GM21526 (cell line): ENCODE measurements around the gene LOXHD1.

ENCODE experiments used
- ATAC-seq: cut with Tn5 transposase; IDR thresholded peaks from one replicate; pipeline ENCODE4 v1.9.1; 2021; ENCODE audit warnings: moderate library complexity; ENCODE audit not compliant: unreplicated experiment, low FRiP score

Gene LOXHD1, protein sequence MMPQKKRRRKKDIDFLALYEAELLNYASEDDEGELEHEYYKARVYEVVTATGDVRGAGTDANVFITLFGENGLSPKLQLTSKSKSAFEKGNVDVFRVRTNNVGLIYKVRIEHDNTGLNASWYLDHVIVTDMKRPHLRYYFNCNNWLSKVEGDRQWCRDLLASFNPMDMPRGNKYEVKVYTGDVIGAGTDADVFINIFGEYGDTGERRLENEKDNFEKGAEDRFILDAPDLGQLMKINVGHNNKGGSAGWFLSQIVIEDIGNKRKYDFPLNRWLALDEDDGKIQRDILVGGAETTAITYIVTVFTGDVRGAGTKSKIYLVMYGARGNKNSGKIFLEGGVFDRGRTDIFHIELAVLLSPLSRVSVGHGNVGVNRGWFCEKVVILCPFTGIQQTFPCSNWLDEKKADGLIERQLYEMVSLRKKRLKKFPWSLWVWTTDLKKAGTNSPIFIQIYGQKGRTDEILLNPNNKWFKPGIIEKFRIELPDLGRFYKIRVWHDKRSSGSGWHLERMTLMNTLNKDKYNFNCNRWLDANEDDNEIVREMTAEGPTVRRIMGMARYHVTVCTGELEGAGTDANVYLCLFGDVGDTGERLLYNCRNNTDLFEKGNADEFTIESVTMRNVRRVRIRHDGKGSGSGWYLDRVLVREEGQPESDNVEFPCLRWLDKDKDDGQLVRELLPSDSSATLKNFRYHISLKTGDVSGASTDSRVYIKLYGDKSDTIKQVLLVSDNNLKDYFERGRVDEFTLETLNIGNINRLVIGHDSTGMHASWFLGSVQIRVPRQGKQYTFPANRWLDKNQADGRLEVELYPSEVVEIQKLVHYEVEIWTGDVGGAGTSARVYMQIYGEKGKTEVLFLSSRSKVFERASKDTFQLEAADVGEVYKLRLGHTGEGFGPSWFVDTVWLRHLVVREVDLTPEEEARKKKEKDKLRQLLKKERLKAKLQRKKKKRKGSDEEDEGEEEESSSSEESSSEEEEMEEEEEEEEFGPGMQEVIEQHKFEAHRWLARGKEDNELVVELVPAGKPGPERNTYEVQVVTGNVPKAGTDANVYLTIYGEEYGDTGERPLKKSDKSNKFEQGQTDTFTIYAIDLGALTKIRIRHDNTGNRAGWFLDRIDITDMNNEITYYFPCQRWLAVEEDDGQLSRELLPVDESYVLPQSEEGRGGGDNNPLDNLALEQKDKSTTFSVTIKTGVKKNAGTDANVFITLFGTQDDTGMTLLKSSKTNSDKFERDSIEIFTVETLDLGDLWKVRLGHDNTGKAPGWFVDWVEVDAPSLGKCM (N-terminal part only)

GRCh38 chr18:46657115-46657955 lies at the start of gene LOXHD1:
LOXHD1 (minus strand) TSS chr18:46657220; CDS start chr18:46657033, 187 bp downstream.
- no peak for ATAC-seq

DNA sequence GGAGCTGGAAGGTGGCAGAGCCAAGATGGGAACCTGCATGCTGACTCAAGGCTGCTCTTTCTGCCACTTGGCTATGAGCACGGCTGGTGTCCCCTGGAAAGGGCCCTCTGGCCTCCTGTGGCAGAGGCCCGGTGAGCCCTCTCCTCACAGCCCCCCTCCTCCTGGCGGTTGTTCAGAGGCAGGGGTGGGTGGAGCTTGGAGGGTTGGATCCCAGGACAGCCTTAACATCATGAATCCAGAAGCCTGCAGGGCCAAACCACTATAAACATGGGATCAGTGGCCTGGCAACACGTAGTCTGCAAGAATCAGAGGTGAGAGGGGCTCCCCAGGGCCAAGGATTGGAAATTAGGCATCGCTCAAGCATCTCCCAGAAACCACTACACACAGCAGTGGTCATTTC lies 48.5 kb upstream of the LOXHD1 start:
- ATAC-seq: no peak

- no peak for ATAC-seq
Observed at GRCh38 chr18:46704816-46705215, 47.8 kb upstream of the LOXHD1 start.

DNA sequence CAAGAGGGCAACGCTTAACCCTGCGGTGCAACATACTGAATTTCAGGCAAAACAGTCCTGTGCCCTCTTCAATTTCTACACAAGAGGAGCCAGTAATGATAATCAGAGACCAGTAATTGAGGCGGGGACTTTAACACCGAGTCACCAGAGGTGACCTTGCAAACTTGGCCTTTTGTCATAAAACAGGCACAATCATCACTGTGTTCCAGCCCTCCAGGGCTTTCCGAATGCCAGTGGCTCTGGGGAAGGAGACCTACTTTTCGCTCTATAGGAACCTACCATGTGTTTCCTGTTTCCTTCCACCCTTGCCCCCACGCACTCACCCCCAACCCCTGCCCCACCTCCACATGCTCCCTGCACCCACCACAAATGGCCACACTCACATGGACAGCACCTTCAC lies 47.2 kb upstream of the LOXHD1 start:
- no peak for ATAC-seq

- ATAC-seq: no peak
Observed at GRCh38 chr18:46702471-46702870, 45.5 kb upstream of the LOXHD1 start.

- ATAC-seq: no peak
Observed at GRCh38 chr18:46700066-46700824, 43.2 kb upstream of the LOXHD1 start.

DNA sequence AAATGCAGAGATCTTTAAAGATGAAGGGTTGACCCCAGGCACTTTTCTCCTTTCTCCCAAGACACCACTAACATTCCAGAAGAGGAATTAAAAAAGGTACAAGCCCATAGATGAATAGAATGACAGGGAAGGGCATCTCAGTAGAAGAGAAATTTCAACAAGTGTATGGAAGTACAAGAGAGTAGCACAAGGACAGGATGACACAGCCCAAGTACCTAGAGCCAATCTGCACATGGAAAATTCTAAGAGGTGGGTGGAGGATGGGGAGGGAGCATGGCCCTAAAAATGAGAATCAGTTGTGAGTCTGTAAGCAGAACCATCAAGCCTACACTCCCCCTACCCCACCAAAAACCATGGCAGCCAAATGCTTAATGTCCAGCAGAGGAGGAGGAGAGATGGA lies 39.7 kb upstream of the LOXHD1 start:
- ATAC-seq: no peak

GRCh38 chr18:46696268-46696667 lies 39.2 kb upstream of the LOXHD1 start:
- no peak for ATAC-seq

- ATAC-seq: no peak
Observed at GRCh38 chr18:46693996-46694395, 37.0 kb upstream of the LOXHD1 start.

- no peak for ATAC-seq
Observed at GRCh38 chr18:46688853-46689525, 32.0 kb upstream of the LOXHD1 start.

DNA sequence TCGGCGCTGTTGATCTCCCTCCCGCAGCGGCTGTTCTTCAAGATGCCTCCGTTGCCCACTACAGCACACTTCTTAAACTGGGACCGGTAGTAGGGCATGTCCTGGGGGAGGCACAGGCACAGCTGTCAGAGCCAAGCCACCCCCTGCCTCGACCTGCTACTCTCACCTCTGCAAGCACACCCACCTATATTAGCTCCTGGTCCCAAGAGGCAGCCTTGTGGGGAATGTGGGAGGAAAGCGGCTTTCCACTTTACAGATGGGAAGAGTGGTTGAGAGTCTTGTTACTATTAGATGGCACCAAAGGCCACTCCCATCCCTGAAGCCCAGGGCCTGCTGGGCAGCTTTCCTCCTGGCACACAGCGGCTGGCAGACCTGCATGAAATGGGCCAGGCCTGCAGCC lies 29.2 kb upstream of the LOXHD1 start:
- ATAC-seq: no peak

GRCh38 chr18:46683252-46683651 lies 26.2 kb upstream of the LOXHD1 start:
- no peak for ATAC-seq

DNA sequence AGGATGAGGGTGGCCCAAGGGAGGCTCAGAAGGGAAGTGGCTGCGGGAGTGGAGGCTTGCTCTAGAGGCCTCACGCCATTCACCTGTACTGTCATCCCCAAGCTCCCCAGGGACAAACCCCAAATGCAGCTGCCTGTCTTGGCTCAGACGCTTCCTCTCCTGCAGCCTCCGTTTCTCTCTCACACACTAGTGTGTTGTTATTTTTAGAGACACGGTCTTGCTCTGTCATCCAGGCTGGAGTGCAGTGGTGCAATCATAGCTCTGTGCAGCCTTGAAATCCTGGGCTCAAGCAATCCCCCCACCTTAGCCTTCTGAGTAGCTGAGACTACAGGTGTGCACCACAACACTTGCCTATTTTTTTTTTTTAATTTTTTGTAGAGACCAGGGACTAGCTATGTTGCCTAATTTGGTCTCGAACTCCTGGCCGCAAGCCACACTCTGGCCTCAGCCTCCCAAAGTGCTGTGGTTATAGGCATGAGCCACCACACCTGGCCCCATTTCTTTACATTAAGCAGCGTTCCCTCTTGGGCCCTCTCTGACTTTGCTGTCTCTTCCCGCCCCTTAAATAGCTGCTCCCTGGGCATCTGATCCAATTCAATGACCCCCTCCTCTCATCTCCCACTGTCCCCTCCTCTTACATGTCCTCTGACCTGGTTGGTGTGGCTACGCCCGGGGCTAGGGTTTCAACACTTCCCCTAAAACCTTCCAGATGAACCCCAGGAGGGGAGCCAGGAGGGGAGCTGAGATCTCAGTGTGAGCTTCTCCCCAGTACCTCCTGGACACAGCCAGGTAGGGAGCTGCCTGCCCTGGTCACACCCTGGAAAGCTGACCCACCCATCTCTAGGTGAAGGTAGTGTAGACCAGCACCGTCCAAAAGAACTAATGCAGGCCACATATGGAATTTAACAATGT lies 24.0 kb upstream of the LOXHD1 start:
- ATAC-seq: no peak

- no peak for ATAC-seq
Observed at GRCh38 chr18:46679846-46680598, 23.0 kb upstream of the LOXHD1 start.

GRCh38 chr18:46678785-46679399 lies 21.9 kb upstream of the LOXHD1 start:
- ATAC-seq: no peak

- no peak for ATAC-seq
Observed at GRCh38 chr18:46678041-46678440, 21.0 kb upstream of the LOXHD1 start.
